Measurements from ENCODE around the gene CIRBP.

Gene CIRBP

DNA sequence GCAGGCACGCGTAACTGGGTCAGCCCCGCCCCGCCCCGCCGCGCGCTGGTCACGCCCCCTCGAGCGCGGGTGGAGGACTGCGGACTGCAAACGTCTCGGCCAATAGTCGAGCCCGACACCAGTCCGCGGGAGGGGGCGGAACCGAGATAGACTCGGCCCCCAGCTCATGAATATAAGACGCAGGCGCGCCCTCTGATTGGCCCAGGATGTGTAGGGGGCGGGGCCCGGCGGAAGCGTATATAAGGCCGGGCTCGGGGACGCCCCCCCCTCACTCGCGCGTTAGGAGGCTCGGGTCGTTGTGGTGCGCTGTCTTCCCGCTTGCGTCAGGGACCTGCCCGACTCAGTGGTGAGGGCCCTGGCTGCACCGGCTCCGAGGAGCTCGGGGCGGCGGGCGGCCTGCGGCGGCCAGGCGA is at the start of gene CIRBP:
TSS of gene CIRBP (plus strand) at position 268 of the 413 bp plus-strand sequence. CDS start 1,602 bp downstream, outside the sequence.
- peak; percentile 80 for FAIRE-seq

GRCh38 chr19:1219786-1220476 is 49.2 kb upstream of the CIRBP start:
- FAIRE-seq = no peak

DNA sequence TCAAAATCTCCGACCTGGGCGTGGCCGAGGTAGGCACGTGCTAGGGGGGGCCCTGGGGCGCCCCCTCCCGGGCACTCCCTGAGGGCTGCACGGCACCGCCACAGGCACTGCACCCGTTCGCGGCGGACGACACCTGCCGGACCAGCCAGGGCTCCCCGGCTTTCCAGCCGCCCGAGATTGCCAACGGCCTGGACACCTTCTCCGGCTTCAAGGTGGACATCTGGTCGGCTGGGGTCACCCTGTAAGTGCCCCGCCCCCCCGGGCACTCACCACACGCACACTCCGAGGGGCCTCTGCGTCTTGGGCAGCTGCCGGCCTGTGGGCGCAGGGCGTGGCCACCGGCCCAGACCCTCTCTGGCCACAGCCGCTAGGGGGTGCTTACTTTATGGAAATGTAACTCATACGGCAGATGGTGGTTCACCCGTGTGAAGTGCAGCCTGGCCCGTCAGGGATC is 48.6 kb upstream of the CIRBP start:
- FAIRE-seq = no peak

DNA sequence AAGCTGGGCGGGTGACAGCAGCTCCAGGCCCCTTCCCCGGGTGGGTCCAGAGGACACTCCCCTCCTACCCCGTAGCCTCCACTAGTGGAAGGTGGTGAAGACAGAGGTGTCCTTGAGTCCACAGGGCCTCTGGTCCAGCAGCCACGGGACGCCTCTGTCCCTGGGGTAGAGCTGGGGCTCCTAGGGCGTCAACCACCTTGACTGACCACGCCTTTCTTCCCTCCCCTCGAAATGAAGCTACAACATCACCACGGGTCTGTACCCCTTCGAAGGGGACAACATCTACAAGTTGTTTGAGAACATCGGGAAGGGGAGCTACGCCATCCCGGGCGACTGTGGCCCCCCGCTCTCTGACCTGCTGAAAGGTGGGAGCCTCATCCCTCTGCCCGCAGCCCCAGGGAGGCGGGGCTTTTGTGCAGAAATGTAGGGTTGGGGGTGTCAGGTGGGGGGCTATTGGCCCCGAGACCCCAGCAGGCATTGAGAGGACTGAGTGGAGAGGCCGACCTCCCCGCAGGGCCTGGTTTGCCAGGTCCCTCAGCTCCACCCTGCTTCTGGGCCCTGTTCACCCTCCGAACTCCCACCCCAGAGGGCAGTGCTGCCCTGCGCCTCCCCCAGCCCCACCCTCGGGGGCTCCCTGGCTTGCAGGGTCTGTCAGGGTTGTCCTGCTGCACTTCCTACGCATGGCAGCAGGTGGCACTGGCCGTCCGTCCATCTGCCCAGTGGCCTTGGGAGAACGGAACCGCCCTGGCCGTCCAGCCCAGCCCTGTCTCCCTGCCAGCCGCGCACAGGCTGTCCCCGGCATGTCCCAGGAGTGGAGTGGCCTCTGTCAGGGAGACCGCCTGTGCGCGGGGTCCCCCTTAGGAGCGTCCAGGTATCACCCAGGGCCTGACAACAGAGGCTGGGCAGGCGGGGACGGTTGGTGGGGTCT is 47.9 kb upstream of the CIRBP start:
- FAIRE-seq = no peak

DNA sequence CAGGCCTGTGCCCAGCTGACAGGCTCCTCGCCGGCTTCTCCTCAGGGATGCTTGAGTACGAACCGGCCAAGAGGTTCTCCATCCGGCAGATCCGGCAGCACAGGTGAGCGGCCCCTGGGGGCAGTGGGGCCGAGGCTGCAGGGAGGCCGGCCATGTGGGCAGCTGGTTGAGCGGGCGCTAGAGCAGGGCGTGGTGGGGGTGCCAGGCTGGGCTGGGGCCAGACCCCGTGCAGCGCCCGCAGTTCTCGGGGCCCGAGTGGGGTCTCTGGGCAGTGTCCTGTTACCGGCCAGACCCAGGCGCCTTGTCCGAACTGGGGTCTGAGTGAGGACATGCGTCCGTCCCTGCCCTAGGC is 47.3 kb upstream of the CIRBP start:
- no peak for FAIRE-seq

GRCh38 chr19:1222394-1222793 is 46.7 kb upstream of the CIRBP start:
- FAIRE-seq = no peak

GRCh38 chr19:1223018-1223855 is 45.9 kb upstream of the CIRBP start:
- no peak for FAIRE-seq

GRCh38 chr19:1224047-1224825 is 44.9 kb upstream of the CIRBP start:
- FAIRE-seq = no peak

DNA sequence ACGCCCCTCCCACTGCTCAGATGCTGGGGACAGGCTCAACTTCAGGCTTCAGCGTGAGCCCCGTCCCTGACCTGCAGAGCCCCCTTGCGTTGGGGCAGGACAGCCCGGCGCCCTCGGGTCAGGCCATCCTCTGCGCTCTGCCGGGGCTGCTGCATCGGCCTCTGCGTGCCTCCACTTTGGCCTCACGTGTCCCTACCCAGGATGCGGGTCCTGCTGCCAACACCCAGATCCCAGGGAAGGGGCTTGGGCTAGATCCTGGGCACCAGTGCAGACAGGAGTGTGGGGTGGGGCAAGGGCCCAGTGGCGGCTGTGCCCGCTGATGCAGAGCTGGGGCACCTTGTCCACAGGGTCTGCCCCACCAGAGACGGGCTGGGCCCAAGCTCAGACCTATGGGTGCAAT is 44.3 kb upstream of the CIRBP start:
- FAIRE-seq = no peak

- FAIRE-seq = no peak
These were observed 43.5 kb upstream of the CIRBP start for GRCh38 chr19:1225440-1226226.

GRCh38 chr19:1226227-1226518 is 43.0 kb upstream of the CIRBP start:
- no peak for FAIRE-seq

- no peak for FAIRE-seq
These were observed 42.4 kb upstream of the CIRBP start for GRCh38 chr19:1226522-1227303.

DNA sequence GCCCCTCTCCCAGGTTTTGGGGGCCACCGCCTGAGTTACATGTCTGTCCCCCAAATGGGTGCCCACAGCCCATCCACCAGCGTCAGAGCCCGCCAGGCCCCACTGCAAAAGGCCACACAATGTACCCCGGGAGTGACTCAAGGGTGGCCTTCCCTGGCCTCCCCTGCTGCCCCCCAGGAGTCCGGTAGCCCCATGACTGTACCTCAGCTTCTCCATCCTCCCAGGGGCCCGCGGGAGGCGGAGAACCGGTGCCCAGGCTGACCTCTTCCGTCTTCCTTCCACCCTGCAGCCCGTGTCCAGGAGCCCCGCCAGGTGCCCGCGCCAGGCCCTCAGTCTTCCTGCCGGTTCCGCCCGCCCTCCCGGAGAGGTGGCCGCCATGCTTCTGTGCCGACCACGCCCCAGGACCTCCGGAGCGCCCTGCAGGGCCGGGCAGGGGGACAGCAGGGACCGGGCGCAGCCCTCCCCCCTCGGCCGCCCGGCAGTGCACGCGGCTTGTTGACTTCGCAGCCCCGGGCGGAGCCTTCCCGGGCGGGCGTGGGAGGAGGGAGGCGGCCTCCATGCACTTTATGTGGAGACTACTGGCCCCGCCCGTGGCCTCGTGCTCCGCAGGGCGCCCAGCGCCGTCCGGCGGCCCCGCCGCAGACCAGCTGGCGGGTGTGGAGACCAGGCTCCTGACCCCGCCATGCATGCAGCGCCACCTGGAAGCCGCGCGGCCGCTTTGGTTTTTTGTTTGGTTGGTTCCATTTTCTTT is 41.7 kb upstream of the CIRBP start:
- no peak for FAIRE-seq

GRCh38 chr19:1228161-1228957 is 40.8 kb upstream of the CIRBP start:
- FAIRE-seq = no peak

- no peak for FAIRE-seq
These were observed 39.8 kb upstream of the CIRBP start for GRCh38 chr19:1229056-1229923.

DNA sequence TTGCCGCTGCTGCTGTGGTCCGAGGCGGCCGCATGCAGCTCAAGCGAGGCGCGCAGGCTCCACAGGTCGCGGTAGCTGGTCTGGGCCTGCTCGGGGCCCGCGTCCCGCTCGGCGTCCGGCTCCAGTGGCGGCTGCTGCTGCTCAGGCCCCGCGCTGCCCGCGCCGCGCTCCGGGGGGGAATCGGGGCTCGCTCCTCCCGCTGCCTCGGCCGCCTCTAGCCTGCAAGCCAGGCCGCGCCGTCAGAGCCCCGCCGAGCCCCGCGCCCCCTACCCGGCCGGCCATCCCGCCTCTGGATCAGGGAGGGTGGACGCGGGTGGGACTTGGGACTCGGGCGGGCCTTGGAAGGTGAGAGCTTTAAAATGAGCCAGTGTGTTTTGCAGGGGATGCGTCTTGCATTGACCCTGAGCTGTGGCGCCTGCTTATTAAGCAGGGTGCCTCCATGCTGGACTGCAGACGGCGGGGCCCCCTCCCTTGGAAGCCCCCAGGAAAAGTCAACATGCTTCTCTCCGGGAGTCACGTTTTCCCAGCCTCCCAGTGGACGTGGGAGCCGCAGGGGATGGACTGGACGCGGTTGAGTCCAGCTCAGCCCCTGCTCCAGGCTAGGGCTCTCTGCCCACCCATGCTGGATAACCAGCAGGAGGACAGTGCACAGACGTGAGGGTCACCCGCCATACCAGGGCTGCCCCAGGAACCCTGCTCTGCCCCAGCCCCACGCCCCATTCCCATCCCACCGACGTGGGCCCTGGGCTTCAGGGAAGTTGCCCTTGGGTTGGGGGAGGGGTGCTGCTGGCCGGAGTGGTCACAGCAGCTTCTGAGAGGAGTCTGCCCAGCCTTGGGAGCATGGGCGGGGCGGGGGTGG is 39.0 kb upstream of the CIRBP start:
- FAIRE-seq = no peak

GRCh38 chr19:1230783-1231489 is 38.2 kb upstream of the CIRBP start:
- no peak for FAIRE-seq

Data from TTC549 (cell line).